Measurements from ENCODE around the gene VAC14. TPM values are rescaled to one million over a fixed set of nuclear protein-coding genes. Genes with fewer than 3 reads are reported as not detected.

The VAC14 gene
- total RNA-seq, 4 donors from 2014 or later = 23.5 to 44.1 (median 29.8) TPM

DNA sequence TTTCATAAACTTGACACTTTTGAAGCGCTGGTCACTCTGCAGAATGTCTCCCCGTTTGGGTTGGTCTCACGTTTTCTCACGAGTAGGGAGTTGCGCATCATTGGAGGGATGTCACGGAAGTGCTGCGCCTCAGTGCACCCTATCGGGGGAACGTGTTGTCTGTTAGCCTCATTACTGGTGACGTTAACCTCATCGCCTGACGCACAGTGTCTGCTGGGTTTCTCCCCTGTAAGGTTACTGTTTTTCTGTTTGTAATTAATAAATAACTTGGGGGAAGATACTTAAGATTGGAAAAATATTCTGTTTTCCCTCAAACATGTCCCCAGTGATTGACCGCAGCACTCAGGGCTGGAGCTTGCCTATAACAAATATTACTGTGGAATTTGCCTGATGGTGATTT lies 26.7 kb downstream of the VAC14 start:
- TF ChIP-seq EP300 (IDR thresholded peaks at IDR 0.05) = no peak
- TF ChIP-seq, protein P1, sequence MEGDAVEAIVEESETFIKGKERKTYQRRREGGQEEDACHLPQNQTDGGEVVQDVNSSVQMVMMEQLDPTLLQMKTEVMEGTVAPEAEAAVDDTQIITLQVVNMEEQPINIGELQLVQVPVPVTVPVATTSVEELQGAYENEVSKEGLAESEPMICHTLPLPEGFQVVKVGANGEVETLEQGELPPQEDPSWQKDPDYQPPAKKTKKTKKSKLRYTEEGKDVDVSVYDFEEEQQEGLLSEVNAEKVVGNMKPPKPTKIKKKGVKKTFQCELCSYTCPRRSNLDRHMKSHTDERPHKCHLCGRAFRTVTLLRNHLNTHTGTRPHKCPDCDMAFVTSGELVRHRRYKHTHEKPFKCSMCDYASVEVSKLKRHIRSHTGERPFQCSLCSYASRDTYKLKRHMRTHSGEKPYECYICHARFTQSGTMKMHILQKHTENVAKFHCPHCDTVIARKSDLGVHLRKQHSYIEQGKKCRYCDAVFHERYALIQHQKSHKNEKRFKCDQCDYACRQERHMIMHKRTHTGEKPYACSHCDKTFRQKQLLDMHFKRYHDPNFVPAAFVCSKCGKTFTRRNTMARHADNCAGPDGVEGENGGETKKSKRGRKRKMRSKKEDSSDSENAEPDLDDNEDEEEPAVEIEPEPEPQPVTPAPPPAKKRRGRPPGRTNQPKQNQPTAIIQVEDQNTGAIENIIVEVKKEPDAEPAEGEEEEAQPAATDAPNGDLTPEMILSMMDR (IDR thresholded peaks at IDR 0.05) = no peak
- TF ChIP-seq POLR2A (IDR thresholded peaks at IDR 0.05) = no peak
- no peak for TF ChIP-seq POLR2AphosphoS5 (IDR thresholded peaks at IDR 0.05)
- 90 to 92% methylated on average over 5 to 11 of the region's 13 CpGs for WGBS, 2 donors (ENCODE audit: low coverage in 1 of 2)
- H3K36me3 ChIP-seq = peaks cover 0 to 65% of the 10 kb centered on the region in 2 donors

DNA sequence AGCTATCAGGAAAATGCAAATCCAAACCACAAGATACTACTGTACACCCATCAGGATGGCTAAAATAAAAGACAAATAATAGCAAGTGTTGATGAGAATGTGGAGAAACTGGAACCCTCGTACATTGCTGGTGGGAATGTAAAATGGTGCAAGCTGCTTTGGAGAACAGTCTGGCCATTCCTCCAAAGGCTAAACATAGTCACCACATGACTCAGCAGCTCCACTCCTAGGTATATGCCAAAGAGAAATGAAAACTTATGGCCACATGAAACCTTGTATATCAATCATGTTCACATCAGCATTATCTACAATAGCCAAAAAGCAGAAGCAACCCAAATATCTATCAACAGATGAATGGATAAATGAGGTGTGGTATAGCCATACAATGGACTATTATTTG lies 28.5 kb downstream of the VAC14 start:
- ATAC-seq = no peak
- WGBS, 2 donors (ENCODE audit: low coverage in 1 of 2) = 65 to 100% methylated on average over 1 of the region's 1 CpG
- Histone ChIP-seq H3K9me3 (no peaks in the 10 kb centered on the region), H3K36me3 (peaks cover 0 to 73% of the 10 kb centered on the region in 2 donors), H3K27ac (no peak overlapping the region), H3K4me3 (no peak overlapping the region), H3K4me1 (peaks cover 0 to 14% (median 0%) of the 10 kb centered on the region in 3 donors), H3K27me3 (no peaks in the 10 kb centered on the region)
- TF ChIP-seq POLR2A (IDR thresholded peaks at IDR 0.05) = no peak
- TF ChIP-seq EP300 (IDR thresholded peaks at IDR 0.05) = no peak
- TF ChIP-seq, protein P1 (IDR thresholded peaks at IDR 0.05) = no peak
- no peak for TF ChIP-seq POLR2AphosphoS5 (IDR thresholded peaks at IDR 0.05)

More for the DNA sequence above, 26.7 kb downstream of the VAC14 start:
- no peak for ATAC-seq
- no peaks in the 10 kb centered on the region for H3K9me3 ChIP-seq
- no peak overlapping the region for H3K4me3 ChIP-seq
- no peak overlapping the region for H3K27ac ChIP-seq
- H3K27me3 ChIP-seq = no peaks in the 10 kb centered on the region
- H3K4me1 ChIP-seq = peaks cover 0 to 21% (median 0%) of the 10 kb centered on the region in 3 donors

DNA sequence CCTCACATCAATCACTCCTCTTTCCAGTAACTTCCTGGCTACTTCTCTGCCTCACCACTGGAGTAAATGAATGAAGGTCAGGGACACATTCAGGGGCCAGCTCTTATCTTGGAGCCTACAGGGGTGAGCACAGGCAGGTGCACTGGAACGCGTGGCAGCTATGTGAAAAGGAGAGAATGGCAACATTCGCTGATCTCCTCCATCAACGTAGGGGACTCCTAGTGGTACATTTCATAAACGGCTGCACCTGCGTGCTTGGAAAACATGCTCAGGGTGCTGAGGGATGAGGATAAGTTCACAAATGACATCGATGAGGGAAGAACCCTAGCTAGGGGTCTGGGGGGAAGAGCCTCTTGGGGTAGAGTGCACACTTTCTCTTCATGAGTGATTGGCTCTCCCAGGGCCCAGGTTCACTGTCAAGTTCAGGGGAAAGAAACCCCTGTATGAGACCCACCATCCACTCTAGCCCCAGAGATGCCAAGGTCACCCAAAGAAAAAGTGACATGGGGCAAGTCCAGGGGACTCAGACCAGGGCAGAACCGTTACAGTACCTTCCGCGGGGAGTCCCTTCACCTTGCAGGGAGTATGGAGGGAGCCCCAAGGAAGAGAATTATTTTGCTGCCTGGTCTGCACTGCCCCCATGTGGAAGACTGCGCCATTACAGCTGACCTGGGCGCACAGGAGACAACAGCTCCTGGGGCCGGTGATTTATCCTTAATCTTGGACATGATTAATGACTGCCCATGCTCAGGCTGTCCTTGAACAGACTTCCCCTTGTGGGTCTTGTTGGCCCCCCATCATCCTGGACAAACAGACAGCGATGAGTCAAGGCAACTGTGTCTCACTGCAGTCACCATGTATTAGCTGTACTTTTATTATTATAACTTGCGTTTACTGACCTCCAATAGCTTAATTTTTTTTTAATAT lies 30.1 kb downstream of the VAC14 start:
- no peak overlapping the region for H3K4me3 ChIP-seq
- H3K4me1 ChIP-seq = peaks cover 0 to 14% (median 0%) of the 10 kb centered on the region in 3 donors
- H3K36me3 ChIP-seq = peaks cover 0 to 81% of the 10 kb centered on the region in 2 donors
- no peaks in the 10 kb centered on the region for H3K27me3 ChIP-seq
- 33 to 51% methylated on average over 9 to 12 of the region's 15 CpGs for WGBS, 2 donors (ENCODE audit: low coverage in 1 of 2)
- ATAC-seq = peak; percentile 78
- TF ChIP-seq, protein P1 (IDR thresholded peaks at IDR 0.05) = peak in 3 of 4 experiments; percentile 94 to 95 (median 95)
- TF ChIP-seq POLR2A (IDR thresholded peaks at IDR 0.05) (no peak), EP300 (IDR thresholded peaks at IDR 0.05) (no peak), POLR2AphosphoS5 (IDR thresholded peaks at IDR 0.05) (no peak)
- H3K9me3 ChIP-seq = no peaks in the 10 kb centered on the region
- no peak overlapping the region for H3K27ac ChIP-seq

DNA sequence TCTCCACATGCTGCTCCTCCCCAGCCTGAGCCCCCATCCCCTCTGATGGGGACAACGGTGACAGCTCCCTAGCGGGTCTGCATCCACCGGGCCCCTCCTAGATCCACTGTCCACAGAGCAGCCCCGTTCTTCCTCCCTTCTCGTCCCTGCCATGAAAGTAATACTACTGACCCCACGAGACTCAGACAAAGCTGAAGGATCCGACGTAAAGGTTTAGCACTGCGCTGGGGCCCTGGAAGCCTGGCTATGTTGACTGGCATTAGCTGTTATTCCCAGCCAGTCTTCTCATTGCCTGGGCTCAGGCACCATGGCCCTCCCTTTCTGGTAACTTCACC lies 30.7 kb downstream of the VAC14 start:
- no peak for ATAC-seq
- H3K9me3 ChIP-seq = no peaks in the 10 kb centered on the region
- TF ChIP-seq, protein P1 (IDR thresholded peaks at IDR 0.05) = no peak
- TF ChIP-seq POLR2AphosphoS5 (IDR thresholded peaks at IDR 0.05) = no peak
- no peak for TF ChIP-seq EP300 (IDR thresholded peaks at IDR 0.05)
- no peak for TF ChIP-seq POLR2A (IDR thresholded peaks at IDR 0.05)
- H3K36me3 ChIP-seq = peaks cover 0 to 85% of the 10 kb centered on the region in 2 donors
- H3K27ac ChIP-seq = no peak overlapping the region
- peaks cover 0 to 14% (median 0%) of the 10 kb centered on the region in 3 donors for H3K4me1 ChIP-seq
- 83% methylated on average over 3 of the region's 9 CpGs; no CpG with 5 or more reads in 1 of the 2 donors for WGBS, 2 donors (ENCODE audit: low coverage in 1 of 2)
- H3K4me3 ChIP-seq = no peak overlapping the region
- no peaks in the 10 kb centered on the region for H3K27me3 ChIP-seq
